Panc1 (cell line): ENCODE data around the gene PIAS1. TPM values are rescaled to one million over a fixed set of nuclear protein-coding genes. Genes with fewer than 3 reads are reported as not detected.

ENCODE experiments used
- ATAC-seq: fragments of 200-7000 bp; cut with Tn5 transposase; 2 replicates; pipeline ENCODE4 v1.9.1; 2020; ENCODE audit warnings: mild to moderate bottlenecking, moderate library complexity
- BruUV-seq: library from RNA; stranded (reverse); fragments of 400-500 nt; replicated peaks from 2 replicates; lab custom pipeline; 2021; lab: Mats Ljungman, UMichigan
- CTCF ChIA-PET: fragments of 300-600 bp; sonication (Branson Sonifier 250); formaldehyde crosslinking; loops from one replicate; lab custom pipeline; 2022; ENCODE audit warnings: antibody characterized with exemption; lab: Charles Lee
- POLR2A ChIA-PET: fragments of 300-600 bp; sonication (Branson Sonifier 250); formaldehyde crosslinking; loops from one replicate; lab custom pipeline; 2022; ENCODE audit warnings: antibody characterized with exemption; lab: Charles Lee
- DNase-seq: peaks from one replicate; pipeline ENCODE4 v3.0.0-alpha.2; 2010; ENCODE audit warnings: low read depth, low spot score
- H3K27ac ChIP-seq: 2 replicates; pipeline ENCODE4 v1.5.1; 2011; ENCODE audit warnings: mild to moderate bottlenecking, low read length, inconsistent platforms
- H3K27me3 ChIP-seq: fragments of 200-500 bp; sonication (Bioruptor generic); 2 replicates; pipeline ENCODE4 v1.6.0; 2014; ENCODE audit warnings: low read length, inconsistent platforms; ENCODE audit not compliant: control insufficient read depth, insufficient read depth
- H3K36me3 ChIP-seq: fragments of 200-500 bp; sonication (Bioruptor generic); 2 replicates; pipeline ENCODE4 v1.5.1; 2014; ENCODE audit warnings: inconsistent platforms, mild to moderate bottlenecking, low read length, moderate library complexity; ENCODE audit not compliant: control insufficient read depth, insufficient read depth
- H3K4me1 ChIP-seq: 2 replicates; pipeline ENCODE4 v1.5.1; 2011; ENCODE audit warnings: inconsistent platforms, mild to moderate bottlenecking, low read length, moderate library complexity; ENCODE audit not compliant: control insufficient read depth, insufficient read depth
- H3K4me3 ChIP-seq, 2 experiments: 2 replicates each; pipeline ENCODE4 v1.5.1; 2011 to 2012; ENCODE audit warnings: low read depth in 2 of 2, low read length in 2 of 2, mild to moderate bottlenecking in 2 of 2, inconsistent platforms in 1 of 2, moderate library complexity in 1 of 2
- H3K9me3 ChIP-seq: fragments of 200-500 bp; sonication (Bioruptor generic); 2 replicates; pipeline ENCODE4 v1.5.1; 2014; ENCODE audit warnings: low read depth, mild to moderate bottlenecking, inconsistent platforms, low read length, moderate library complexity; ENCODE audit not compliant: control insufficient read depth, insufficient read depth
- CTCF ChIP-seq: fragments of 450-650 bp; IDR thresholded peaks from 2 replicates; pipeline ENCODE4 v1.5.1; 2017; ENCODE audit warnings: mild to moderate bottlenecking
- POLR2AphosphoS5 ChIP-seq: IDR thresholded peaks from 2 replicates; pipeline ENCODE4 v1.6.1; 2012; ENCODE audit warnings: mild to moderate bottlenecking, low read depth, low read length, moderate library complexity
- SIN3A ChIP-seq: IDR thresholded peaks from 2 replicates; pipeline ENCODE4 v1.6.1; 2012; ENCODE audit warnings: low read depth, mild to moderate bottlenecking, low read length, moderate library complexity, borderline replicate concordance; ENCODE audit not compliant: insufficient read depth
- TCF7L2 ChIP-seq: IDR thresholded peaks from 2 replicates; pipeline ENCODE4 v1.6.1; 2011; ENCODE audit warnings: mild to moderate bottlenecking, low read depth, low read length, inconsistent platforms
- in situ Hi-C: cut with HindIII; loops from 2 replicates; pipeline ENCODE4 v1.10.0; 2016; ENCODE audit warnings: low sequenced_read_pairs, low pct_unique_long_range_greater_than_20kb
- intact Hi-C: fragments of 100-400 bp; cut with micrococcal nuclease; formaldehyde crosslinking; loops from one replicate; pipeline ENCODE4 v1.10.0; 2022; ENCODE audit not compliant: unreplicated experiment
- total RNA-seq: library from RNA; stranded (reverse); gene quantifications from one replicate; pipeline ENCODE4 v1.2.1, GENCODE V29; 2021; ENCODE audit not compliant: unreplicated experiment
- TF ChIP-seq, protein P1 (sequence below), 2 experiments: IDR thresholded peaks; 2 replicates each; pipeline ENCODE4 v1.6.1; 2011 to 2012; ENCODE audit warnings: low read depth in 2 of 2, control low read depth in 1 of 2, low read length in 1 of 2, mild to moderate bottlenecking in 1 of 2, moderate library complexity in 1 of 2; ENCODE audit not compliant: insufficient read depth in 1 of 2

The PIAS1 gene
- total RNA-seq, 1 experiment from 2014 or later = 44.5 TPM

DNA sequence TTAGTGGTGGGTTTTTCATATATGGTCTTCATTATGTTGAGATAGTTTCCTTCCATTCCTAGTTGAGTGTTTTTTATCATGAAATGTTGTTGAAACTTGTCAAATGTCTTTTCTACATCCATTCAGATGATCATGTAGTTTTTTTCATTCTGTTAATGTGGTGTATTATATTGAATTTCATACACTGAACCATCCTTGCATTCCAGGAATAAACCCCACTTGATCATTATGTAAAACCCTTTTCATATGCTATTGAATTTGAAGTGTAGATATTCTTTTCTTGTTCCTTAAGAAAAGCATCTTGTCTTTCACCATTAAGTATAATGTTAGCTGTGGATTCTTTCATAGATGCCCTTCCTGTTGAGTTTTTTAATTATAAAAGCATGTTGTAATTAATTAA lies 42.9 kb downstream of the PIAS1 start:
- ChIA-PET CTCF (no interaction called here), POLR2A (no interaction called here)
- ATAC-seq (no peak), DNase-seq (no peak)
- peaks cover 2% of the 10 kb centered on the region; the same call in 1 of the 2 replicates for H3K4me1 ChIP-seq
- no peaks in the 10 kb centered on the region for H3K27me3 ChIP-seq
- intact Hi-C loops (no loop called here), in situ Hi-C loops (no loop called here)
- TF ChIP-seq, protein P1, sequence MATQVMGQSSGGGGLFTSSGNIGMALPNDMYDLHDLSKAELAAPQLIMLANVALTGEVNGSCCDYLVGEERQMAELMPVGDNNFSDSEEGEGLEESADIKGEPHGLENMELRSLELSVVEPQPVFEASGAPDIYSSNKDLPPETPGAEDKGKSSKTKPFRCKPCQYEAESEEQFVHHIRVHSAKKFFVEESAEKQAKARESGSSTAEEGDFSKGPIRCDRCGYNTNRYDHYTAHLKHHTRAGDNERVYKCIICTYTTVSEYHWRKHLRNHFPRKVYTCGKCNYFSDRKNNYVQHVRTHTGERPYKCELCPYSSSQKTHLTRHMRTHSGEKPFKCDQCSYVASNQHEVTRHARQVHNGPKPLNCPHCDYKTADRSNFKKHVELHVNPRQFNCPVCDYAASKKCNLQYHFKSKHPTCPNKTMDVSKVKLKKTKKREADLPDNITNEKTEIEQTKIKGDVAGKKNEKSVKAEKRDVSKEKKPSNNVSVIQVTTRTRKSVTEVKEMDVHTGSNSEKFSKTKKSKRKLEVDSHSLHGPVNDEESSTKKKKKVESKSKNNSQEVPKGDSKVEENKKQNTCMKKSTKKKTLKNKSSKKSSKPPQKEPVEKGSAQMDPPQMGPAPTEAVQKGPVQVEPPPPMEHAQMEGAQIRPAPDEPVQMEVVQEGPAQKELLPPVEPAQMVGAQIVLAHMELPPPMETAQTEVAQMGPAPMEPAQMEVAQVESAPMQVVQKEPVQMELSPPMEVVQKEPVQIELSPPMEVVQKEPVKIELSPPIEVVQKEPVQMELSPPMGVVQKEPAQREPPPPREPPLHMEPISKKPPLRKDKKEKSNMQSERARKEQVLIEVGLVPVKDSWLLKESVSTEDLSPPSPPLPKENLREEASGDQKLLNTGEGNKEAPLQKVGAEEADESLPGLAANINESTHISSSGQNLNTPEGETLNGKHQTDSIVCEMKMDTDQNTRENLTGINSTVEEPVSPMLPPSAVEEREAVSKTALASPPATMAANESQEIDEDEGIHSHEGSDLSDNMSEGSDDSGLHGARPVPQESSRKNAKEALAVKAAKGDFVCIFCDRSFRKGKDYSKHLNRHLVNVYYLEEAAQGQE (IDR thresholded peaks at IDR 0.05; ENCODE audit: insufficient read depth in 1 of 2, low read depth in 2 of 2, low read length in 1 of 2) = no peak
- no peak for TF ChIP-seq POLR2AphosphoS5
- TF ChIP-seq TCF7L2 = no peak
- TF ChIP-seq CTCF = no peak
- no peak for TF ChIP-seq SIN3A
- H3K4me3 ChIP-seq = no peak overlapping the region
- no TSS peak for BruUV-seq
- no peaks in the 10 kb centered on the region for H3K36me3 ChIP-seq
- H3K9me3 ChIP-seq = peaks cover 14% of the 10 kb centered on the region; the same call in 1 of the 2 replicates
- no peak overlapping the region for H3K27ac ChIP-seq

DNA sequence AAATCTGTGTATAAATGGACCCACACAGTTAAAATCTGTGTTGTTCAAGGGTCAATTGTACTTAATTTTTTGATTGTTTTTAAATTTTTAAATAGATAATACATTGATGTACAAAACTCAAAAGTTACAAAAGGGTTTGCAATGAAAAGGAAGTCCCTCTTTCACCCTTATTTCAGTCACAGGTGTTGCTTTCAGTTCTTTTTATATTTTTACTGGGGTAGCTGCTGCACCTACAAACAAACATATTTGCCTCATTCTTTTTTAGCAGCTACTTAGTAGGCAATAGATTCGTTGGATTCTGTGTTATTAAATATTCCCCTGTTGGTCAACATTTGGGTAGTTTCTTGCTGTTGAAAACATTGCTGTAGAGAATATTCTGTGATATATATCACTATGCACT lies 44.4 kb downstream of the PIAS1 start:
- DNase-seq = no peak
- no peak overlapping the region for H3K27ac ChIP-seq
- intact Hi-C loops = no loop called here
- no peak for ATAC-seq
- peaks cover 2% of the 10 kb centered on the region; the same call in 1 of the 2 replicates for H3K4me1 ChIP-seq
- BruUV-seq = no TSS peak
- H3K4me3 ChIP-seq = no peak overlapping the region
- TF ChIP-seq TCF7L2 (no peak), SIN3A (no peak), CTCF (no peak), POLR2AphosphoS5 (no peak)
- TF ChIP-seq, protein P1 (IDR thresholded peaks at IDR 0.05; ENCODE audit: insufficient read depth in 1 of 2, low read depth in 2 of 2, low read length in 1 of 2) = no peak
- in situ Hi-C loops = no loop called here
- ChIA-PET POLR2A (no interaction called here), CTCF (no interaction called here)
- H3K27me3 ChIP-seq = no peaks in the 10 kb centered on the region
- no peaks in the 10 kb centered on the region for H3K36me3 ChIP-seq
- peaks cover 14% of the 10 kb centered on the region; the same call in 1 of the 2 replicates for H3K9me3 ChIP-seq
